Panc1 (cell line): ENCODE measurements around the gene LRMDA.

Experiments
- CTCF ChIP-seq: fragments of 450-650 bp; IDR thresholded peaks from 2 replicates; pipeline ENCODE4 v1.5.1; 2017; ENCODE audit warnings: mild to moderate bottlenecking
- POLR2AphosphoS5 ChIP-seq: IDR thresholded peaks from 2 replicates; pipeline ENCODE4 v1.6.1; 2012; ENCODE audit warnings: mild to moderate bottlenecking, low read depth, low read length, moderate library complexity

GRCh38 chr10:75825661-75826060 is 394.2 kb downstream of the LRMDA start:
- TF ChIP-seq CTCF (no peak), POLR2AphosphoS5 (no peak)
